GM21786 (cell line): ENCODE measurements around the gene HHLA2.
"Not testable (repeated sequence)": the region's sequence is repeated elsewhere in the genome, so short reads cannot be mapped to it uniquely, and the experiment has no call there.

Experiments used
- ATAC-seq: cut with Tn5 transposase; IDR thresholded peaks from one replicate; pipeline ENCODE4 v1.9.1; 2021; ENCODE audit not compliant: unreplicated experiment

Gene HHLA2

GRCh38 chr3:108341911-108342310 lies 45.6 kb downstream of the HHLA2 start:
- ATAC-seq, result no peak

GRCh38 chr3:108342837-108343486 lies 46.6 kb downstream of the HHLA2 start:
- no peak for ATAC-seq

GRCh38 chr3:108343491-108343890 lies 47.1 kb downstream of the HHLA2 start:
- ATAC-seq, result no peak

- ATAC-seq, result no peak
Measured at GRCh38 chr3:108345492-108346205, 49.3 kb downstream of the HHLA2 start.

- no peak for ATAC-seq
Measured at GRCh38 chr3:108346301-108347227, 50.2 kb downstream of the HHLA2 start.

- no peak for ATAC-seq
Measured at GRCh38 chr3:108352176-108352575, 55.8 kb downstream of the HHLA2 start.

- ATAC-seq, result no peak
Measured at GRCh38 chr3:108354562-108354961, 58.2 kb downstream of the HHLA2 start.

- no peak for ATAC-seq
Measured at GRCh38 chr3:108357042-108357441, 60.7 kb downstream of the HHLA2 start.

- ATAC-seq, result no peak
Measured at GRCh38 chr3:108359011-108359410, 62.7 kb downstream of the HHLA2 start.

GRCh38 chr3:108376026-108376425 lies 79.7 kb downstream of the HHLA2 start:
- ATAC-seq, result no peak

GRCh38 chr3:108377384-108377783 lies 81.0 kb downstream of the HHLA2 start:
- ATAC-seq, result no peak

GRCh38 chr3:108378153-108378951 lies 82.0 kb downstream of the HHLA2 start:
- no peak for ATAC-seq

- not testable (repeated sequence) for ATAC-seq
Measured at GRCh38 chr3:108378952-108379342, 82.6 kb downstream of the HHLA2 start.

- no peak for ATAC-seq
Measured at GRCh38 chr3:108380128-108380795, 83.9 kb downstream of the HHLA2 start.

GRCh38 chr3:108381529-108382140 lies 85.3 kb downstream of the HHLA2 start:
- no peak for ATAC-seq

- ATAC-seq, result no peak
Measured at GRCh38 chr3:108383306-108383705, 87.0 kb downstream of the HHLA2 start.

GRCh38 chr3:108387063-108387462 lies 90.7 kb downstream of the HHLA2 start:
- no peak for ATAC-seq

- peak; percentile 71 for ATAC-seq
Measured at GRCh38 chr3:108388136-108389132, 92.1 kb downstream of the HHLA2 start.

- ATAC-seq, result no peak
Measured at GRCh38 chr3:108389372-108389771, 93.0 kb downstream of the HHLA2 start.
